HG02981 (cell line): ENCODE results near the gene USP2.

Experiments
- ATAC-seq: cut with Tn5 transposase; IDR thresholded peaks from one replicate; pipeline ENCODE4 v1.9.1; 2021; ENCODE audit warnings: mild to moderate bottlenecking, moderate library complexity; ENCODE audit not compliant: unreplicated experiment

USP2 gene

GRCh38 chr11:119377112-119377901 lies 4.2 kb downstream of the USP2 start:
- no peak for ATAC-seq

DNA sequence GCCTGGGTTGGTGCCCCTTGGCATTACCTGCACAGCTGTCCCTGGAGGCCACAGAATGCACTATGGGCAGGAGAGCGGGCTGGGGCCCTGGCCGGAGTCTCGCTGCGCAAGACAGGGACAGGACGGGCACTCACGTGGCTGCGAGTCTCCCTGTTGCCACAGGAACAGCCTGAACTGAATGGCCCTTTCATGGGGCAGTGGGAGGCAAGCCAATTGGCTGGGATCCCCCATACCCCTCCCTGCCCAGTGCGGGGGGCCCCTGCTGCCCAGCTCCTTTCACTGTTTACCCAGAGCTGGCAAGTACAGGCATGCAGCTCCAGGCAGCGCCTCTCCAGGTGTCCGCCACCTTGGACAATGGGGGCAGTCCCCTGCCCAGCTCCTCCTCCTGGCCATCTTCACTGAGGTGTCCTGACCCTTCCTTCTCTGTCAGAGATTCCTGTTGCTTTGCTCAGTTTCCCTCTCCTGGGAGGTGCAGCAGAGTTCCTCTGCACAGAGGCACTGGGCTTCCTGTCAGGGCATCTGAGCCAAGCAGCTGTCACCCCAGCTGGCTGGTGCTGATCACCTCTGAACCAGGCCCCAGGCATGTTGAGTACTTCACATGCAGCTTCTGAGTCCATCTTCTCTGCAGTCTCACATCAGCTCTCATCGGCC lies 5.2 kb downstream of the USP2 start:
- ATAC-seq, result no peak

- no peak for ATAC-seq
Measured at GRCh38 chr11:119375337-119376196, 5.9 kb downstream of the USP2 start.

DNA sequence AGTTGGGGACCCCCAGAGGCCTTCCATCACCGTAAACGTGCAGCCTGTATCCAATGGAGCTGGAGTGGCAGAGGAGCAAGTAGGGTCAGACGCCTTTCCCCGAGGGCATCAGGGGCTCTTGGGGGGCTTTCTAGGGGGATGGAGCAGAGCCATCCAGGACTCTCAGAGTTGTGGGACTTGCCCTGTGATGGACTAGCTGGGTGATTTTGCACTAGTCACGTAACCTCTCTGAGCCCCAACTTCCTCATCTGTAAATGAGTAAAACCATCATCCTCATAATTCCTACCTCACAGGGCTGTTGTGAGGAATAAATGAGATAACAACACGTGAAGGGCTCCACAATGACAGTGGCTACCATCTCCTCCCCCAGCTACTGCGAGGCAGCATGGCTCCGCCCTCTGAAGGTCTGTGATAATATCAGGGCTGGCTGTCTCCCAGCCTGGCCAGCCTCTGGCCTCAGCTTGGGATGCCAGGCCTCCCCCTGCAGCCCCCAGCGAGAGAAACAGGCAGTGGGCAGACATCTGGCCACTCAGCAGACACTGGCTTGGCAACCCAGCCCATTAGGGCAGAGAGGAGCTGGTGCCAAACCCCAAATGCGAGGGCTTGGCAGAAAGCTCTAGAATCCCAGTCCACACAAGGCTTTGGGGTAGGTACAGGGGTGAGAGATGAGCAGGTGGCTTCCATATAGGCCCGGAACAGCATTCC lies 6.7 kb downstream of the USP2 start:
- ATAC-seq, result no peak

DNA sequence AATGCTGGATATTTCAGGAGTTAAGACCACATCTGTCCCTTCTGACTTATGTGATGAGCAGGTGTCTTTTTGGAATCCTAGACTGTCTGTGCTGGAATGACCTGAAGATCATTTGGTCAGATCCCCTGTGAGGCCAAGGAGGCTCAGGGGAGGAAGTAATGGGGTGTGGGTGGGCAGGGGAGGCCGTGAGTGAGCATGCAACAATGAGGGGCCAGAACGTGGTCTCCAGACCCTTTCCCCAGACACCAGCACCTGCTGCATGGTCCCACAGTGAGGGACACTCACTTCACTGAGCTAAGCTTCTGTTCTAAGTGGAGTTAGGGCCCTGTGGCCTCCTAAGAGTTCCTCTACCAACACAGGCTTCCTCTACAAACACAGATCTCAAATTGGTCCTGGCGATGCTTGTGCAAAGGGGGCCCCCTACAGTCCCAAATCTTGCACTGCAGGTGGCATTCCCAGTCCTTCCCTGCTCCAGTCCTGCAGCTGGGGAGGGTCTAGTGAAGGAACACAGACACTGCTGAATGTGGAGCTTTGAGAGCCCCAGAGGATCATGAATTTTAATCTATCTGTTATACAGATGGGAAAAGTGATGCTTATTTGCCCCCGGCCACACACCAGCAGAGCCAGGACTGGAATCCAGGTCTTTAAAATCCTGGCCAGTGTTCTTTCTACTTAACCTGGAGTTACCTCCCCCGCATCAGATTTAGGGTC lies 7.4 kb downstream of the USP2 start:
- ATAC-seq, result no peak

DNA sequence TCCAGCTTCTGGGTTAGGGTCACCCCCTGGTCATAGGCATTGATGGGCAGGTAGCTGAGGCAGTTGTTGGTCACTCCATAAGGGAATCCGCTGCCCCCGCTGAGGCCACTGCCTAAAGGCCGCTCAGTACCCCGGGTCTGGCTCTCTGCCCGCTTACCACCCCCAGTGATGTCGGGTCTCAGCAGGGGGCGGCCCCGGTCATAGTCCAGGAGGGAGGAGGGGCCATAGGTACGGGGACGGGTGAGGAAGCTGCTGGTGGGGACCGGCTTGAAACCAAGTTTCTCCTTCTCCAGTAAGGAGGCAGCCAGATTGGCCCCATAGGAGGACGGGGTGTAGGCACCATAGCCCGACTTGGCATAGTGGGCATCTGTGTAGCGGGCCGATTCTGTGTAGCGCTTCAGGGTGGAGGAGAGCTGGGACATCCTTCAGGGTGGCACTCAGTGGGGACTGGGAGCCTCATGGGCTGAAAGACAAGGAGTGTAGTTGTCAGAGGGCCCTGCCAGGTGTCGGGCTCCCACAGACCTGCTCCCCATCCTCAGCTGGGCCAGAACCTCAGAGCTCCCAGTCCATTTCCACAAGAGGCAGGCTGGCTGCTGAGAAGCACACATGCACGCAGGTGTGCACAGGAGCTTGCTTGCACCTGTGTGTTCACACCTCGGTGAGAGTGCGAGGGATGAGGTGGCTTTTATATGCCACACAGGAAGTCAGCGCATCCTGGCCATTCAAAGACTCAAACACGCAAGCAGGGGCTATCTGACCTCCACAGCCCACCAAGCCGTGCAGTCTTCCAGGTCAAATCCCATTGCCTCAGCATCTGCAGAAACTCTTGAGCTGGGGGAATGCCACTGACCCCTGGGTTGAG lies 8.2 kb downstream of the USP2 start:
- ATAC-seq, result no peak

- ATAC-seq, result no peak
Measured at GRCh38 chr11:119372260-119373058, 9.0 kb downstream of the USP2 start.

GRCh38 chr11:119371778-119372182 lies 9.7 kb downstream of the USP2 start:
- ATAC-seq, result no peak

- ATAC-seq, result no peak
Measured at GRCh38 chr11:119371067-119371601, 10.4 kb downstream of the USP2 start.

DNA sequence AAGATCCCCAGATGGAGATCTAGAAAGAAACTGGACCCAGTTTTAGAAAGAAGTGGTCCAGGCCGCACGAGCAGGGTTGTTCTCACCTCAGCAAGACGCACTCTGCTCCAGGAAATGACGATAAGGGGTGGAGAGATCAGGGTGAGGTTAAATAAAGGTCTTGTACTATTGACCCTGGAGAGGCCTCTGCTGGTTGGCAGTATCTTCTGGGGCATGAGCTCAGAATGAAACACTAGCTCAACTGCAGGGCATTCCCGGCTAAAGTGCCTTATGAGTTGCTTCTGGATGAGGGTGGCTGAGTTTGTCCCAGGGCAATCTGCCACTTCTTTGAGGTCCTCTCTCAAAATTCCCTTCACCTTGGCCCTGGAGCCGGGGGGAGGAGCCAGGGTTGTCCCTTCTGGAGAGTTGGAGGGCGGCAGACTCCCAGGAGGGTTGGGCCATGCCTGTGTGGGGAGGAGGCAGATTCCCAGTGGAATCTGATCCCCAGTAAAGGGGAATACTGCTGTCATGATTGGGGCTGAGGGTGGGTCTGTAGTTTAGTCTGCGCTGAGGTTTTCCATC lies 10.9 kb downstream of the USP2 start:
- ATAC-seq, result no peak

DNA sequence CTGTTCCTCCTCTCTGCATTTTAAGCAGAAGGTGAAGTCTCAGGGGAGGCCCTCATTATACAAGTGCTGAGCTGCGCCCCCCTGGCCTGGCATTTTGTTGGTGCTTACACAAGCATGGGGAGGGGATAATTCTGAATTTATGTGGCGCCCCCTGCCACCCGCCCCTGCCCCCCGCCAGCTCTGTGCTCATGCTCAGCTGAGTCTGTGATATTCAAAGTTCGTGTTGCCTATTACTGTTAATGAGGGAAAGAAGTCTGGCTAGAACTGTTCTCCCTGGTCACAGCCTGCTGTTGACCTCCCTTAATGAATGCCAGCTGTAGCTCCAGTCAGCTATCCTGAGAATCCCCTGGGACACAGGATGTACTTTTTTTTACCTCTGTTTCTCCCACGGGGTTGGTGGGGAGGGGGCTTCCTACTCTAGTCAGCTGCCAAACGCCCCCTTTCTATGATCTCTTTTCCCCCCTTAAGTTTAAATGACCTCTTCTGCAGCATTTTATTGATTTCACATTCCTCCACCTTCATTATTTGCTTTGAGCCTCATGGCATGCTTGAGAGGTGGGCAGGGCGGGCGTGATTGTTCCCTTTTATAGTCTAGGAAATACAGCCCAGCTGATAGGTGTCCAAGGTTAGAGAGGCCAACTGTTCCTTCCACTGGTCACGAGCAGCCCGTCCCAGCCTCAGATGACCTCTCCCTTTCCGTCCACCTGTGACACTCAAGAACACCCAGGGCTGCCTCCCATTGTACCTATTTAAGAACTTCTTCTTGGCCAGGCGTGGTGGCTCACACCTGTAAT lies 12.2 kb downstream of the USP2 start:
- no peak for ATAC-seq

DNA sequence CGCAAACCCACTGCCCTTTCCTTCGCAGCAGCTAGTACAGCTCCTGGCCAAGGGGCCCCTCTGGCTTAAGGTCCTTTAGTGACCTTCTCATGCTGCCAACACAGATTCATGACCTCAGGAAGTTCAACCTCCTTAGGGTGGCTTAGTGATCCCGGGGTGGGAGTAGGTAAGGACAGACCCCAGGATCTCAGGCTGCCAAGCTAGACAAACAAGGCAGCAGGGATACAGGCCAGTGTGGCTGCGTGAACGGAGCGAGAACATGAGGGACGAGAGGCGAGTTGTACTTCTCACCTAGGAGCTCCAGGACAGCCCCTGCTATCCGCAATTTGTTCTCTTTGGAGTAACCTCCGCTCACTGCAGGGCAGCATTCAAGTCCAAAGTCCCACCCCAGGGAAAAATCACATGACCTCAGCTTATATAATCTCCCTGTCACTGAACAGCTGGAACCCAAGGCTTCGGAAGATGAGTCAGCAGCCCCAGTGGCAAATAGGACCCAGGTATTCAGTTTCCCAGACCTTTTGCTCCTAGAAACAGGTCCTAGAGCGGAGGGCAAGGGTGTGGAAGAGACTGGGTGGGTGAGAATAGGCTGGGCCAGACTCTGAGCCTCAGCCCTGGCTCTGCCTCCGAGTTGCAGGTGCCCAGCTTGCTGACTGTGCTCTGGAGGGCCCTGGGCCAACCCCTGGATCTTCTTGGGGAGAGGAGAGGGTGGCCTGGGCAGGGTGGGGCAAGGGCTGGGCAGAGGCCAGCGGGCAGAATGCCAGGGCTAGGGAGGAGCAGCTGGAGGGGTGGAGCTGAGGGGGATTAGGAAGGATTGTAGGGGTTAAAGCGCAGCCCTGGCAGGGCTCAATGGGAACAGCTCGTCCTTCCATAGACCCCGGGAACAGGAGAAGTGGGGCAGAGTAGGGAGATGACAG lies 13.1 kb downstream of the USP2 start:
- no peak for ATAC-seq

DNA sequence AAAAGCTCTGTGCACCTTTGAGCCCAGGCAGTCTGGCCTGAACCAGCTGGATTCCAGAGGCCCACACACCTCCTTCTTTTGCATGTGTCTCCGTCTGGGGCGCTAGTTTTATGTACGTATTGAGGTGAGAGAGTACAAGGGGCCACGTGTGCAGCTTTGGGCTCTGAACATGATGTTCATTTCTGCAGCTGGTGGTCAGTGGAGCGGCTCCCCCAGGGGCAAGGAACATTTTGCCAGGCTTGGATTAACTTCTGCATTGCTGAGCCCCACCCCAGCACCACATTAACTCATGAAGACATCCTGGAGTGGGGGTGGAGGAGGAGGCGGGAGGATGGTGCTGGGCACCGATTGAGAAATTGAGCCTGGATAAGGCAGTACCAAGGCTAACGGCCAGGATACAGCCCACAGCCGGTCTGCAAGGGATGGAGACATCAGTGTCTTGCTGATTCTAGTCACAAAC lies 13.8 kb downstream of the USP2 start:
- ATAC-seq, result no peak

DNA sequence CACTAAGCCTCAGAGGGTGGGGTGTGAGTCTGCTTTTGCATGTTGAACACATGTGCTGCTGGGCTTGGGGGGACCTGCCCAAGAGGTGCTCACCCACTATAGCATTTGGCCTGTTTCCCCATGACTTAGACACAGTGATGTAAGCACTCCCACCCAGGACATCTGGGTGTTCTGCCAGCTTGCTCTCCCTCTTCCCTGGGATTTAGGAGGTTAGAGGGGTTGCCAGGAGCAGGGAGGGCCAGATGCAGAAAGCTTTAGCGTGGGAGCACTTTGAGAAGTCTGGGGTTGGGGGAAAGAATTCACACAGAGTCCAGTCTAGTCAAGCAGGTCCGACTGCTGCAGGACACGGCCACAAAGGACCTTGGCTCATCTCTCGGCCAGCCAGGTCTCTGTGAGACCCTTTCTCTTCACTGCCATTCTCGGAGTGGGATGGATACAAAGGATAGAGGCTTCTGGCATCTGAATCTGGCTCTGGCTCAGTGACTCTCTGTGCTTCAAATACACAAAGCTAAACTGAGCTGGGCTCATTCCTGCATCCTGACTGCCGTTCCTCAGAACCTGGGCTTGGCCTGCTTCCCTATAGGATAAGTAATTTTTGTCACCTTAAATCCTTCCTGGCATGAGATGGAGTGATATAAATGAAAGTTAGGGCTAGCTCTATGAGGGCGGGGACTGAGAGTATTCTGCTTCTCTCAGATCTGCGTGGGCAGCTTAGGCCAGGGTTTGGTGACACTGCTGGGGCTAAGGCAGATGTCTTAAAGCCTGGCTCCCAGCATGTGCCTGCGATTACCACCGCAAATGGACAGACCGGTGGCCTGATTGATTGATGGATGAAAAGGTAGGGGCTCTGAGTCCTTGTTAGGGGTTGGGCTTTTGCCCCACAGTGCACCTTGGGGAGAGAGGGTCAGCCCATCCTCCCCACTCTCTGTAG lies 14.5 kb downstream of the USP2 start:
- no peak for ATAC-seq

- no peak for ATAC-seq
Measured at GRCh38 chr11:119365071-119365591, 16.4 kb downstream of the USP2 start.
